Transverse colon (tissue), 4 donors: ENCODE data around the gene VKORC1. TPM values are rescaled to one million over a fixed set of nuclear protein-coding genes. Genes with fewer than 3 reads are reported as not detected.

ENCODE experiments used
- DNase-seq: peaks from one replicate; pipeline ENCODE4 v3.0.0-alpha.2; 2019
- H3K27ac ChIP-seq, 4 donors: fragments of 200-600 bp; sonication (generic); 2 replicates each; pipeline ENCODE4 v1.5.1; 2016 to 2018; ENCODE audit warnings: inconsistent platforms in 4 of 4
- H3K27me3 ChIP-seq: fragments of 200-600 bp; sonication (generic); 2 replicates; pipeline ENCODE4 v1.5.1; 2017; ENCODE audit warnings: inconsistent platforms
- H3K36me3 ChIP-seq, 4 donors: fragments of 200-600 bp; sonication (generic); 2 replicates each; pipeline ENCODE4 v1.5.1; 2017 to 2019; ENCODE audit warnings: inconsistent platforms in 4 of 4
- H3K4me1 ChIP-seq, 4 donors: fragments of 200-600 bp; sonication (generic); 2 replicates each; pipeline ENCODE4 v1.5.1; 2017 to 2020; ENCODE audit warnings: inconsistent platforms in 4 of 4
- H3K4me3 ChIP-seq, 4 donors: fragments of 200-600 bp; sonication (generic); 1 replicate in 1 of 4; 2 replicates in 3 of 4; pipeline versions ENCODE4 v1.5.1 to v1.6.1; 2017 to 2019; ENCODE audit warnings: inconsistent platforms in 4 of 4
- H3K9me3 ChIP-seq, 2 donors: fragments of 200-600 bp; sonication (generic); 2 replicates each; pipeline ENCODE4 v1.5.1; 2017 to 2019; ENCODE audit warnings: inconsistent platforms in 2 of 2
- EP300 ChIP-seq: sonication (generic); formaldehyde crosslinking; IDR thresholded peaks from one replicate; pipeline ENCODE4 v1.6.1; 2017; ENCODE audit warnings: antibody characterized with exemption, low read depth
- POLR2A ChIP-seq: fragments of 450-650 bp; IDR thresholded peaks from one replicate; pipeline ENCODE4 v1.6.1; 2016; ENCODE audit warnings: antibody characterized with exemption, mild to moderate bottlenecking, moderate library complexity
- POLR2AphosphoS5 ChIP-seq, 3 donors: sonication (generic); formaldehyde crosslinking; IDR thresholded peaks; one replicate each; pipeline ENCODE4 v1.6.1; 2016; ENCODE audit warnings: antibody characterized with exemption in 3 of 3
- WGBS, 2 donors: methylation state at CpG; one replicate each; pipeline ENCODE4 v1.1.5; 2018; ENCODE audit warnings: low coverage in 1 of 2; 5-methylcytosine and 5-hydroxymethylcytosine counted together
- in situ Hi-C, 4 donors: fragments of 200-750 bp; cut with MboI; loops; one replicate each; pipeline versions ENCODE4 v1.15.0 to v1.15.1; 2017; ENCODE audit warnings: low sequenced_read_pairs in 3 of 4, low pct_ligation_motif_present in 1 of 4, low pct_unique_long_range_greater_than_20kb in 1 of 4
- intact Hi-C: fragments of 100-400 bp; cut with DNase I; formaldehyde crosslinking; loops from one replicate; pipeline ENCODE4 v1.15.1; 2023; ENCODE audit warnings: low total_unique reads
- total RNA-seq, 4 donors: library from RNA; depleted of rRNA; stranded (reverse); fragments of >200 nt; gene quantifications; one replicate each; pipeline ENCODE4 v1.1.0, GENCODE V29; 2016
- TF ChIP-seq, protein P1 (sequence below), 5 experiments: fragments of 200-600 bp in 3 of 5; fragments of 450-650 bp in 2 of 5; sonication (generic) in 3 of 5; IDR thresholded peaks; 1 replicate in 2 of 5; 2 replicates in 3 of 5; pipeline ENCODE4 v1.5.1; 2016 to 2017; ENCODE audit warnings: antibody characterized with exemption in 5 of 5, inconsistent platforms in 3 of 5, mild to moderate bottlenecking in 2 of 5, moderate library complexity in 1 of 5

VKORC1 gene
- total RNA-seq, 4 donors from 2014 or later: 29.5 to 89.0 (median 72.0) TPM

DNA sequence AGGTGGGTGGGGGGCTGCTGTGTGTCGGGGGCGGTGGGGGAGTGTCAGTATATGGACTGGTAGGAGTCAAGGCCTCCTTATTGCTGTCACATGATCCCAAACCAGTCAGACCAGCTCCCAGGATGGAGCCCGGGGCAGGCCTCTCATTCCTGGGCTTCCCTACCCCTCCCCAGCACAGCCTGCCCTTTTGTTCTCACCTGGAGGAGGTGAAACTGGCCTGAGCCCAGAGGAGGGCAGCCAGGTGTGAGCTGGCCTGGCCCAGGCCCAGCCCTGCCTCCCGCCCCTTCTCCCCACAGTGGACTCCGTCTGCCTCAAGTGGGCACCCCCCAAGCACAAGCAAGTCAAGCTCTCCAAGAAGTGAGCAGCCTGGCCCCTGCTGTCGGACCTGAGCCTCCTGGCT lies 36.3 kb upstream of the VKORC1 start:
- peaks cover 29 to 76% (median 67%) of the 10 kb centered on the region in 4 donors for H3K4me1 ChIP-seq

DNA sequence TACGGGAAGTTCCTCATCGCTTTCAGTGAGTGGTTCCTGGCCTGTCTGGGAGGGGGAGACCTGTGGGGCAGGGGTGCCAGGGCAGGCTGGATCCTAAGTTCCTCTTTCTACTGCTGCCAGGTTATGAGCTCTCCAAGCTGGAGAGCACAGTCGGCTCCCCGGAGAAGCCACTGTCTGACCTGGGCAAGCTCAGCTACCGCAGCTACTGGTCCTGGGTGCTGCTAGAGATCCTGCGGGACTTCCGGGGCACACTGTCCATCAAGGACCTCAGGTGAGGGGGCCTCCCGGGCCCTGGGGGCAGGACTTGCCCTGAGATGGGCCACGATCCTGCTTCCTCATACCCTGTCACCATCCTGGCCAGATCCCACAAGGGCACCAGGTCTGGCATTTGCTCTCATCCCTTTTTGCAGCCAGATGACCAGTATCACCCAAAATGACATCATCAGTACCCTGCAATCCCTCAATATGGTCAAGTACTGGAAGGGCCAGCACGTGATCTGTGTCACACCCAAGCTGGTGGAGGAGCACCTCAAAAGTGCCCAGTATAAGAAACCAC lies 35.8 kb upstream of the VKORC1 start:
- H3K27ac ChIP-seq: peak overlapping the region; percentile 91 to 94 (median 93)
- peaks cover 29 to 75% (median 67%) of the 10 kb centered on the region in 4 donors for H3K4me1 ChIP-seq
- no peaks in the 10 kb centered on the region for H3K27me3 ChIP-seq
- H3K9me3 ChIP-seq: no peaks in the 10 kb centered on the region
- no peaks in the 10 kb centered on the region for H3K36me3 ChIP-seq
- DNase-seq: no peak
- 42% methylated on average over 3 of the region's 10 CpGs; no CpG with 5 or more reads in 1 of the 2 donors for WGBS, 2 donors
- intact Hi-C loops (no loop called here), in situ Hi-C loops (no loop called here)
- TF ChIP-seq POLR2A: peak; percentile 15
- TF ChIP-seq EP300: no peak
- no peak overlapping the region for H3K4me3 ChIP-seq

More for the DNA sequence above, 36.3 kb upstream of the VKORC1 start:
- H3K27ac ChIP-seq: peak overlapping the region; percentile 91 to 94 (median 93)
- in situ Hi-C loops: no loop called here
- no peaks in the 10 kb centered on the region for H3K27me3 ChIP-seq
- WGBS, 2 donors: 26 to 60% methylated on average over 1 to 6 of the region's 6 CpGs
- no peaks in the 10 kb centered on the region for H3K9me3 ChIP-seq
- H3K4me3 ChIP-seq: no peak overlapping the region
- intact Hi-C loops: no loop called here
- TF ChIP-seq EP300 (no peak), POLR2AphosphoS5 (IDR thresholded peaks at IDR 0.05) (peak in 2 of 3 donors; percentile 56 to 72), POLR2A (peak; percentile 31)
- TF ChIP-seq, protein P1, sequence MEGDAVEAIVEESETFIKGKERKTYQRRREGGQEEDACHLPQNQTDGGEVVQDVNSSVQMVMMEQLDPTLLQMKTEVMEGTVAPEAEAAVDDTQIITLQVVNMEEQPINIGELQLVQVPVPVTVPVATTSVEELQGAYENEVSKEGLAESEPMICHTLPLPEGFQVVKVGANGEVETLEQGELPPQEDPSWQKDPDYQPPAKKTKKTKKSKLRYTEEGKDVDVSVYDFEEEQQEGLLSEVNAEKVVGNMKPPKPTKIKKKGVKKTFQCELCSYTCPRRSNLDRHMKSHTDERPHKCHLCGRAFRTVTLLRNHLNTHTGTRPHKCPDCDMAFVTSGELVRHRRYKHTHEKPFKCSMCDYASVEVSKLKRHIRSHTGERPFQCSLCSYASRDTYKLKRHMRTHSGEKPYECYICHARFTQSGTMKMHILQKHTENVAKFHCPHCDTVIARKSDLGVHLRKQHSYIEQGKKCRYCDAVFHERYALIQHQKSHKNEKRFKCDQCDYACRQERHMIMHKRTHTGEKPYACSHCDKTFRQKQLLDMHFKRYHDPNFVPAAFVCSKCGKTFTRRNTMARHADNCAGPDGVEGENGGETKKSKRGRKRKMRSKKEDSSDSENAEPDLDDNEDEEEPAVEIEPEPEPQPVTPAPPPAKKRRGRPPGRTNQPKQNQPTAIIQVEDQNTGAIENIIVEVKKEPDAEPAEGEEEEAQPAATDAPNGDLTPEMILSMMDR (IDR thresholded peaks at IDR 0.05): peak in 1 of 5 experiments; percentile 11
- H3K36me3 ChIP-seq: no peaks in the 10 kb centered on the region
- peak; percentile 92 for DNase-seq

DNA sequence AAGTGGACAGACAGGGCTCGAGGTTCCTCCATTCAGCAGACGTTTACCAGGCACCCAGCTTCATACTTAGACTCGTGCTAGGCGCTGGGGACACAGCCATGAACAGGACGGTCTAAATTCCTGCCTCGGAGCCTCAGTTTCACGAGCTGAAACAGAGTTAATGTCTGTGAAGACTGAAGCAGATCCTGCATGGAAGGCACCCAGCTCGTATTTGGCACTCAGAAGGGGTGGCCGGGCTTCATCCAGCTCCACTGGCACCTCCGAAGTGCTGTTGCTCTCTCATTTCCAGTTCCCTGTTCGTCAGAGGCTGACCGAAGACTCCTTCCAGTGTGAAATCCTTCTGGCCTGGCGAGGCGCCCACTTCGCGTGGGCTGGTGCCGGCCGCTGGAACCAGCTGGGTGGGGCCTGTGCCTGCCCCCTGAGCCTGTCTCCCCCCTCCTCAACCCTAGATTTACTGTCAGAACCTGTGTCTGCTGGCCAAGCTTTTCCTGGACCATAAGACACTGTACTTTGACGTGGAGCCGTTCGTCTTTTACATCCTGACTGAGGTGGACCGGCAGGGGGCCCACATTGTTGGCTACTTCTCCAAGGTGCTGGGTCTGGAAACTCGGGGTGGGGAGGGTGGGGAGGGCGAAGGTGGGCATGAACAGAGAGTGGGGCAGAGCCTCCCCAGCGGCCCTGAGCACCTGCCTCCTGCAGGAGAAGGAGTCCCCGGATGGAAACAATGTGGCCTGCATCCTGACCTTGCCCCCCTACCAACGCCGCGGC lies 35.2 kb upstream of the VKORC1 start:
- Histone ChIP-seq H3K36me3 (no peaks in the 10 kb centered on the region), H3K9me3 (no peaks in the 10 kb centered on the region), H3K4me1 (peaks cover 29 to 75% (median 67%) of the 10 kb centered on the region in 4 donors), H3K4me3 (no peak overlapping the region), H3K27ac (peak overlapping the region; percentile 91 to 94 (median 93)), H3K27me3 (no peaks in the 10 kb centered on the region)
- 50% methylated on average over 27 of the region's 29 CpGs; no CpG with 5 or more reads in 1 of the 2 donors for WGBS, 2 donors
- intact Hi-C loops: no loop called here
- DNase-seq: peak; percentile 48
- no peak for TF ChIP-seq EP300
- TF ChIP-seq POLR2A: no peak
- TF ChIP-seq, protein P1 (IDR thresholded peaks at IDR 0.05): peak in 1 of 5 experiments; percentile 11
- TF ChIP-seq POLR2AphosphoS5 (IDR thresholded peaks at IDR 0.05): no peak
- in situ Hi-C loops: no loop called here

DNA sequence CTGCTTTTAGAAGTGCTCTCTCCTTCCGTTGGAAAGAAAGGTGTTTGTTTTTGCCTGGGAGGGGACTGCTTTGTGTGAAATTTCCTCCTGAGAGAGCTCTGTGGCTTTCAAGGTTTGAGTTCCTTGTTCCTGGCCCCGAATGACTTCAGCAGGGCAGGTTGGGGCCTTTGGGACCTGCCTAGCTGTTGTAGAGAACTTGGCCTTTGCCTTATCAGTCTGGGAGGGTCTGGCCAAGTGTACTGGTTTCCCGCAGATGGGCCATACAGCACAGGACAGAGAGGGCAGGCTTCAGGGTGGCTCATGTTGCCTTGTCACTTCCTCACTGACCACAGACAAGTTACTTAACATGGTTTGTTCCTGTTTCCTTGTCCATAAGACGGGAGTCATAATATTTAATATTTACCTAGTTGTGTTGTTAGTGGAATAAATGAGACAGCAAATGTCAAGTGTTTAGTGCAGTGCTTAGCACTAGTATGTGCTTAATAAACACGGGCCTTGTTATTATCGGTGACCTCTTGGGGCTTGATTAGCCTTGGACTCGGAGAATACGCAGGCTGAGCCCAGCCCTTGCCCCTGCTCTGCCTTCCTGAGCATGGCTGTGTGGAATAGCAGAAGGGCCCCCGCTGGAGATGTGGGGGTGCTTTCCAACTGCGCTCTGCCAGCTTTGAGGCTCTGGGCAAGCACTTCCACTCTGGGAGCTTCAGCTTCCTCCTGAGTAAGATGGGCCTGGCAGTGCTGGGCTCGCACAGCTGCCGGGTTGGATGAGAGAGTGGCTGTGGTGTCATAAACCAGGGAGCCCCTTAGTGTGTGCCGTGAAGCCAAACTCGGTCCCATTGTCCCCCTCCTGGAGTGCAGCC lies 34.3 kb upstream of the VKORC1 start:
- H3K27ac ChIP-seq: peak overlapping the region; percentile 91 to 94 (median 93)
- H3K36me3 ChIP-seq: no peaks in the 10 kb centered on the region
- no peaks in the 10 kb centered on the region for H3K27me3 ChIP-seq
- TF ChIP-seq, protein P1 (IDR thresholded peaks at IDR 0.05): no peak
- no peak for TF ChIP-seq EP300
- TF ChIP-seq POLR2AphosphoS5 (IDR thresholded peaks at IDR 0.05): peak; percentile 10 to 86 (median 78)
- TF ChIP-seq POLR2A: peak; percentile 81
- no peak overlapping the region for H3K4me3 ChIP-seq
- peaks cover 29 to 69% (median 65%) of the 10 kb centered on the region in 4 donors for H3K4me1 ChIP-seq
- intact Hi-C loops (no loop called here), in situ Hi-C loops (no loop called here)
- WGBS, 2 donors: 48 to 57% methylated on average over 1 to 13 of the region's 14 CpGs
- H3K9me3 ChIP-seq: no peaks in the 10 kb centered on the region
- DNase-seq: peak; percentile 79
